Adrenal gland (tissue), 5 donors: ENCODE measurements around the gene PPP2R5E.

ENCODE experiments used
- CTCF ChIP-seq, 6 experiments: fragments of 450-650 bp in 4 of 6; fragments of 200-600 bp in 2 of 6; sonication (generic) in 1 of 6; IDR thresholded peaks; 1 replicate in 5 of 6; 2 replicates in 1 of 6; pipeline versions ENCODE4 v1.5.1 to v1.8.0; 2016 to 2021; ENCODE audit warnings: antibody characterized with exemption in 6 of 6, mild to moderate bottlenecking in 2 of 6, moderate library complexity in 1 of 6
- POLR2A ChIP-seq, 2 donors: fragments of 450-650 bp; IDR thresholded peaks; one replicate each; pipeline ENCODE4 v1.6.1; 2017; ENCODE audit warnings: antibody characterized with exemption in 2 of 2, mild to moderate bottlenecking in 2 of 2, moderate library complexity in 1 of 2
- donor health status: DM: no; HTN: no; CAD: no.

GRCh38 chr14:63345826-63346225 lies 197.4 kb downstream of the PPP2R5E start:
- TF ChIP-seq CTCF (IDR thresholded peaks at IDR 0.05) = no peak
- no peak for TF ChIP-seq POLR2A (IDR thresholded peaks at IDR 0.05)
